ENCODE data around the gene PTMA.
A peak's percentile ranks its signal among the peaks of the same experiment; 100 is the strongest.

PTMA gene

GRCh38 chr2:231684314-231685223 lies 23.8 kb upstream of the PTMA start:
- peaks cover 79% of the 10 kb centered on the region for H3K4me1 ChIP-seq (ENCODE audit: insufficient read depth, low read length, severe bottlenecking)
- no peaks in the 10 kb centered on the region for H3F3A ChIP-seq (ENCODE audit: insufficient read depth, low read length)

GRCh38 chr2:231685349-231686191 lies 22.8 kb upstream of the PTMA start:
- Histone ChIP-seq H3F3A (ENCODE audit: insufficient read depth, low read length) (no peaks in the 10 kb centered on the region), H3K9me2 (ENCODE audit: low read depth, low read length) (no peaks in the 10 kb centered on the region), H2AFZ (ENCODE audit: low read length) (no peak overlapping the region), H3K4me3 (ENCODE audit: low read depth, low read length, poor library complexity, severe bottlenecking) (peak overlapping the region; percentile 54), H3K4me2 (ENCODE audit: low read length) (peak overlapping the region; percentile 61), H3K27me3 (ENCODE audit: insufficient read depth, low read length) (peaks cover 4% of the 10 kb centered on the region; the same call in 1 of the 2 replicates), H3K9ac (ENCODE audit: low read length) (peak overlapping the region; percentile 76), H4K20me1 (ENCODE audit: insufficient read depth, low read length) (no peaks in the 10 kb centered on the region), H3K27ac (ENCODE audit: low read depth, low read length, poor library complexity, severe bottlenecking) (peak overlapping the region; percentile 96), H3K4me1 (ENCODE audit: insufficient read depth, low read length, severe bottlenecking) (peaks cover 70% of the 10 kb centered on the region), H3K9me3 (ENCODE audit: low read length) (no peaks in the 10 kb centered on the region), H3K79me2 (ENCODE audit: insufficient read depth, low read length) (no peaks in the 10 kb centered on the region), H3K36me3 (ENCODE audit: insufficient read depth, low read length) (no peaks in the 10 kb centered on the region)
- TF ChIP-seq EZH2 (IDR thresholded peaks at IDR 0.05; ENCODE audit: borderline replicate concordance, low read length) (no peak), CTCF (IDR thresholded peaks at IDR 0.05; ENCODE audit: low read length) (peak; percentile 58; the same call in 1 of the 2 replicates)

More at GRCh38 chr2:231684314-231685223, 23.8 kb upstream of the PTMA start:
- H4K20me1 ChIP-seq (ENCODE audit: insufficient read depth, low read length): no peaks in the 10 kb centered on the region
- no peaks in the 10 kb centered on the region for H3K36me3 ChIP-seq (ENCODE audit: insufficient read depth, low read length)
- peaks cover 2% of the 10 kb centered on the region; the same call in 1 of the 2 replicates for H3K27me3 ChIP-seq (ENCODE audit: insufficient read depth, low read length)
- no peak for TF ChIP-seq EZH2 (IDR thresholded peaks at IDR 0.05; ENCODE audit: borderline replicate concordance, low read length)
- no peak for TF ChIP-seq CTCF (IDR thresholded peaks at IDR 0.05; ENCODE audit: low read length)
- H3K9me2 ChIP-seq (ENCODE audit: low read depth, low read length): no peaks in the 10 kb centered on the region
- peak overlapping the region; percentile 96 for H3K27ac ChIP-seq (ENCODE audit: low read depth, low read length, poor library complexity, severe bottlenecking)
- no peak overlapping the region for H2AFZ ChIP-seq (ENCODE audit: low read length)
- no peaks in the 10 kb centered on the region for H3K79me2 ChIP-seq (ENCODE audit: insufficient read depth, low read length)
- H3K9ac ChIP-seq (ENCODE audit: low read length): peak overlapping the region; percentile 76
- peak overlapping the region; percentile 61 for H3K4me2 ChIP-seq (ENCODE audit: low read length)
- no peaks in the 10 kb centered on the region for H3K9me3 ChIP-seq (ENCODE audit: low read length)
- H3K4me3 ChIP-seq (ENCODE audit: low read depth, low read length, poor library complexity, severe bottlenecking): peak overlapping the region; percentile 54

GRCh38 chr2:231686192-231687100 lies 21.9 kb upstream of the PTMA start:
- Histone ChIP-seq H3K9ac (ENCODE audit: low read length) (peak overlapping the region; percentile 76), H3K9me2 (ENCODE audit: low read depth, low read length) (no peaks in the 10 kb centered on the region), H3K79me2 (ENCODE audit: insufficient read depth, low read length) (no peaks in the 10 kb centered on the region), H4K20me1 (ENCODE audit: insufficient read depth, low read length) (no peaks in the 10 kb centered on the region), H2AFZ (ENCODE audit: low read length) (no peak overlapping the region), H3K9me3 (ENCODE audit: low read length) (no peaks in the 10 kb centered on the region), H3K27me3 (ENCODE audit: insufficient read depth, low read length) (peaks cover 4% of the 10 kb centered on the region; the same call in 1 of the 2 replicates), H3K4me1 (ENCODE audit: insufficient read depth, low read length, severe bottlenecking) (peaks cover 63% of the 10 kb centered on the region), H3K4me2 (ENCODE audit: low read length) (peak overlapping the region; percentile 61), H3K36me3 (ENCODE audit: insufficient read depth, low read length) (no peaks in the 10 kb centered on the region), H3F3A (ENCODE audit: insufficient read depth, low read length) (no peaks in the 10 kb centered on the region), H3K4me3 (ENCODE audit: low read depth, low read length, poor library complexity, severe bottlenecking) (peak overlapping the region; percentile 54), H3K27ac (ENCODE audit: low read depth, low read length, poor library complexity, severe bottlenecking) (peak overlapping the region; percentile 96)
- TF ChIP-seq EZH2 (IDR thresholded peaks at IDR 0.05; ENCODE audit: borderline replicate concordance, low read length) (no peak), CTCF (IDR thresholded peaks at IDR 0.05; ENCODE audit: low read length) (no peak)
